ENCODE results near the gene FAM181A.

GRCh38 chr14:93977171-93977570, 50.0 kb downstream of the FAM181A start:
- TF ChIP-seq POLR2A (IDR thresholded peaks at IDR 0.05) = no peak
- TF ChIP-seq CTCF (IDR thresholded peaks at IDR 0.05) = no peak

Data from Peyer's patch (tissue), 4 donors.